HG03135 (cell line): ENCODE results near the gene UGT2B7.

Source experiments
- ATAC-seq: cut with Tn5 transposase; IDR thresholded peaks from one replicate; pipeline ENCODE4 v1.9.1; 2021; ENCODE audit warnings: mild to moderate bottlenecking, moderate library complexity; ENCODE audit not compliant: unreplicated experiment

UGT2B7 gene

GRCh38 chr4:69147334-69147733 lies 51.1 kb downstream of the UGT2B7 start:
- ATAC-seq: no peak

GRCh38 chr4:69154021-69154420 lies 57.7 kb downstream of the UGT2B7 start:
- no peak for ATAC-seq

- no peak for ATAC-seq
These were observed 60.6 kb downstream of the UGT2B7 start for GRCh38 chr4:69156913-69157312.
